Lower leg skin (tissue), 4 donors: ENCODE data around the gene TBC1D10B. TPM values are rescaled to one million over a fixed set of nuclear protein-coding genes. Genes with fewer than 3 reads are reported as not detected.
A peak's percentile ranks its signal among the peaks of the same experiment; 100 is the strongest.

Source experiments
- DNase-seq, 2 donors: peaks; one replicate each; pipeline ENCODE4 v3.0.0-alpha.2; 2019; ENCODE audit warnings: low spot score in 2 of 2
- H3K4me3 ChIP-seq: fragments of 200-600 bp; sonication (generic); 2 replicates; pipeline ENCODE4 v1.5.1; 2017; ENCODE audit warnings: mild to moderate bottlenecking, low read depth; ENCODE audit not compliant: poor library complexity, severe bottlenecking
- CTCF ChIP-seq, 3 donors: fragments of 450-650 bp; IDR thresholded peaks; one replicate each; pipeline ENCODE4 v1.5.1; 2016; ENCODE audit warnings: antibody characterized with exemption in 3 of 3, mild to moderate bottlenecking in 3 of 3, moderate library complexity in 2 of 3
- POLR2A ChIP-seq, 2 donors: fragments of 450-650 bp; IDR thresholded peaks; one replicate each; pipeline ENCODE4 v1.6.1; 2016 to 2017; ENCODE audit warnings: antibody characterized with exemption in 2 of 2, mild to moderate bottlenecking in 1 of 2, moderate library complexity in 1 of 2
- WGBS, 2 donors: methylation state at CpG; one replicate each; pipeline ENCODE4 v1.1.5; 2018; 5-methylcytosine and 5-hydroxymethylcytosine counted together
- intact Hi-C: fragments of 100-400 bp; cut with DNase I; formaldehyde crosslinking; loops from one replicate; pipeline ENCODE4 v1.15.0; 2023; ENCODE audit warnings: low total_unique reads
- total RNA-seq, 4 donors: library from RNA; depleted of rRNA; stranded (reverse); fragments of >200 nt; gene quantifications; one replicate each; pipeline ENCODE4 v1.1.0, GENCODE V29; 2016

The TBC1D10B gene
- total RNA-seq, 4 donors from 2014 or later = 33.2 to 51.8 (median 41.9) TPM

- no peak for TF ChIP-seq POLR2A (IDR thresholded peaks at IDR 0.05)
- TF ChIP-seq CTCF (IDR thresholded peaks at IDR 0.05) = no peak
- intact Hi-C loops = no loop called here
- no peak overlapping the region for H3K4me3 ChIP-seq
- 87 to 89% methylated on average over 23 to 37 of the region's 37 CpGs for WGBS, 2 donors
- no peak for DNase-seq
Observed at GRCh38 chr16:30357715-30358576, 12.3 kb downstream of the TBC1D10B start.

GRCh38 chr16:30357085-30357714 is 13.1 kb downstream of the TBC1D10B start:
- 72 to 84% methylated on average over 4 to 5 of the region's 5 CpGs for WGBS, 2 donors

GRCh38 chr16:30356401-30357084 is 13.8 kb downstream of the TBC1D10B start:
- H3K4me3 ChIP-seq = no peak overlapping the region
- DNase-seq = no peak
- intact Hi-C loops = no loop called here
- TF ChIP-seq CTCF (IDR thresholded peaks at IDR 0.05) (no peak), POLR2A (IDR thresholded peaks at IDR 0.05) (no peak)
- WGBS, 2 donors = 61 to 66% methylated on average over 12 of the region's 12 CpGs

More at GRCh38 chr16:30357085-30357714, 13.1 kb downstream of the TBC1D10B start:
- DNase-seq = no peak
- no peak overlapping the region for H3K4me3 ChIP-seq
- TF ChIP-seq POLR2A (IDR thresholded peaks at IDR 0.05) = no peak
- TF ChIP-seq CTCF (IDR thresholded peaks at IDR 0.05) = no peak
- intact Hi-C loops = no loop called here

GRCh38 chr16:30355954-30356308 is 14.4 kb downstream of the TBC1D10B start:
- TF ChIP-seq POLR2A (IDR thresholded peaks at IDR 0.05) (no peak), CTCF (IDR thresholded peaks at IDR 0.05) (no peak)
- H3K4me3 ChIP-seq = peak overlapping the region; percentile 18
- WGBS, 2 donors = 57 to 61% methylated on average over 7 of the region's 7 CpGs
- intact Hi-C loops = no loop called here
- no peak for DNase-seq

- WGBS, 2 donors = 0 to 1% methylated on average over 33 to 45 of the region's 45 CpGs
- TF ChIP-seq CTCF (IDR thresholded peaks at IDR 0.05) (no peak), POLR2A (IDR thresholded peaks at IDR 0.05) (no peak)
- H3K4me3 ChIP-seq = peak within 1 kb of the TSS; percentile 71
- intact Hi-C loops = no loop called here
- peak; percentile 97 to 99 for DNase-seq
Observed at GRCh38 chr16:30355144-30355953, 14.9 kb downstream of the TBC1D10B start, which contains the start of gene CD2BP2. Gene CD2BP2 (minus strand): TSS chr16:30355308. CDS start chr16:30354681, 627 bp downstream.
